ENCODE results near the gene SERF1A. TPM values are rescaled to one million over a fixed set of nuclear protein-coding genes. Genes with fewer than 3 reads are reported as not detected.

The SERF1A gene
- 2.1 and 9.2 TPM in 2 replicates for total RNA-seq

DNA sequence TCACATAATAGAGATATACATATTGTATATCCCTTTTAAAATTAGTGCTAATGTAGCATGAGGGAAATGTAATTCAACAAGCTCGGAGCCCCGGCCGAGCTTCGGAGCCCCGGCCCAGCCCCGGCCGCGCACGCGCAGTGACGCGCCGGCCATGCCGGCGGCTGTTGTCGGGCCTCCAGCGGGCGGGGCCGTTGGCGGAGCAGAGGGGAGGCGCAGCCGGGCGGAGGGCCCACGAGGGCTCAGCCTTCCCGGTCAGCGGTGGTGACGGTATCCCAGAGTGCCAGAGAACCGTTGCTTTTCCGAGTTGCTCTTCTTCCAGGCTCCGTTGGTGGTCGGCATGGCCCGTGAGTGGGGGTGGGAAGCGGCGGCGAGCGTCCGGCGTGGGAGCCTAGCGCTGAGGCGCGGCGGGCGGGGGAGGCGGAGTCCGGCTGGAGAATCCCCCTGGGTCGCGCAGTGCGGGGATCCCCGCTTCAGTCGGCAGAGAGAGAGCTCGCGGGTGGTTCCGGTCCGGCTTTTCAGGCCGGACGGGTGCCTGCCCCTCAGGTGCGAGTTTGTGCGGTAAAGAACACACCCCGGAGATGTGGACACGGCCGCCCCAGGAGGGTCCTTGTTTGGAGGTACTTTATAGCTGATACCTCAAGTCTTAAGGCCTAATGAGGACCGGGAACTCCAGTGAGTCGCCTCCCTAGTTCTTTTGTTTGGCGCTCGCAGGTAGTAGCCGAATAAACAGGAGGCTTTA is at the start of gene SERF1A:
Gene SERF1A (plus strand): TSS at position 137 of the 739 bp plus-strand sequence. CDS start 201 bp downstream, at position 338.

Other genes starting within 250 kb of the SERF1A start
- gene SMN1, start 24.4 kb downstream of the SERF1A start, total RNA-seq = 24.1 and 26.2 TPM in 2 replicates
- 0.21 and 1.4 TPM in 2 replicates for gene NAIP, start 124.7 kb downstream of the SERF1A start, total RNA-seq
- gene GTF2H2, start 167.0 kb downstream of the SERF1A start, total RNA-seq = 13.2 and 15.2 TPM in 2 replicates